ENCODE measurements around the gene CTSL. TPM values are rescaled to one million over a fixed set of nuclear protein-coding genes. Genes with fewer than 3 reads are reported as not detected.

CTSL gene
- total and polyA plus RNA-seq, 2 of the 13 experiments (the other 11 are each of a cell fraction or from before 2014, with no cell fraction given), result 78.1 to 113 TPM

DNA sequence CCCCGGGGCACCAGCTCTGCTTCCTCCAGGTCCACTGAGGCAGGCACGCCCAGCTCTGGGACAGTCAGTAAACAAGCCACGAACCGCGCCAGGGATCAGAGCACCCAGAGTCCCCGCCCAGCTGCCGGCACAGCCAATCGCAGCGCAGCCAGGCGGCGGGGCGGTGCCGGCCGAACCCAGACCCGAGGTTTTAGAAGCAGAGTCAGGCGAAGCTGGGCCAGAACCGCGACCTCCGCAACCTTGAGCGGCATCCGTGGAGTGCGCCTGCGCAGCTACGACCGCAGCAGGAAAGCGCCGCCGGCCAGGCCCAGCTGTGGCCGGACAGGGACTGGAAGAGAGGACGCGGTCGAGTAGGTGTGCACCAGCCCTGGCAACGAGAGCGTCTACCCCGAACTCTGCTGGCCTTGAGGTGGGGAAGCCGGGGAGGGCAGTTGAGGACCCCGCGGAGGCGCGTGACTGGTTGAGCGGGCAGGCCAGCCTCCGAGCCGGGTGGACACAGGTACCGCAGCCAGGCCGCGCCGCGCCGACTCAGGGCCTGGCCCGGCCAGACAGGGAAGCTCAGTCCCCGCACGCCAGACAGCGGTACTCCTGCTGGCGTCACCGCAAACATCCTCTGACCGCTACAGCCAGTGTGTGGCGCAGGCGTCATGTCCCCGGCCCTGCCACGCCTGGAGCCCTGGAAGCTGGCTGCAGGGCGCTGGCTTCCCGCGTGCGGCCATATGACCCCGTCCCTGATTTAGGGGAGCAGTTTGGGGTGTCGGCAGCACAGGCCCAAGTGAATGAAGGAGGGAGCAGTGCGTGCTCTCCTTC lies at the start of gene CTSL (continued):
- TF ChIP-seq, protein P1, sequence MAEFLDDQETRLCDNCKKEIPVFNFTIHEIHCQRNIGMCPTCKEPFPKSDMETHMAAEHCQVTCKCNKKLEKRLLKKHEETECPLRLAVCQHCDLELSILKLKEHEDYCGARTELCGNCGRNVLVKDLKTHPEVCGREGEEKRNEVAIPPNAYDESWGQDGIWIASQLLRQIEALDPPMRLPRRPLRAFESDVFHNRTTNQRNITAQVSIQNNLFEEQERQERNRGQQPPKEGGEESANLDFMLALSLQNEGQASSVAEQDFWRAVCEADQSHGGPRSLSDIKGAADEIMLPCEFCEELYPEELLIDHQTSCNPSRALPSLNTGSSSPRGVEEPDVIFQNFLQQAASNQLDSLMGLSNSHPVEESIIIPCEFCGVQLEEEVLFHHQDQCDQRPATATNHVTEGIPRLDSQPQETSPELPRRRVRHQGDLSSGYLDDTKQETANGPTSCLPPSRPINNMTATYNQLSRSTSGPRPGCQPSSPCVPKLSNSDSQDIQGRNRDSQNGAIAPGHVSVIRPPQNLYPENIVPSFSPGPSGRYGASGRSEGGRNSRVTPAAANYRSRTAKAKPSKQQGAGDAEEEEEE (CRISPR knock-in tag; IDR thresholded peaks at IDR 0.05; ENCODE audit: borderline replicate concordance), result peak; percentile 84; the same call in 1 of the 2 replicates
- TF ChIP-seq ZNF263 (CRISPR knock-in tag; IDR thresholded peaks at IDR 0.05) (peak; percentile 77), TOE1 (CRISPR knock-in tag; IDR thresholded peaks at IDR 0.05) (0 out of 2 replicates have a peak, but pooled peaks have one; percentile 31), ZNF776 (CRISPR knock-in tag; IDR thresholded peaks at IDR 0.05) (no peak), TSC22D2 (CRISPR knock-in tag; IDR thresholded peaks at IDR 0.05; ENCODE audit: borderline replicate concordance) (no peak), DR1 (CRISPR knock-in tag; IDR thresholded peaks at IDR 0.05) (0 out of 2 replicates have a peak, but pooled peaks have one; percentile 59), ZNF138 (CRISPR knock-in tag; IDR thresholded peaks at IDR 0.05; ENCODE audit: low read depth) (0 out of 2 replicates have a peak, but pooled peaks have one; percentile 59), RXRB (CRISPR knock-in tag; IDR thresholded peaks at IDR 0.05; ENCODE audit: borderline replicate concordance) (no peak), POLR2AphosphoS2 (IDR thresholded peaks at IDR 0.05; ENCODE audit: low read depth, low read length) (no peak), SCMH1 (CRISPR knock-in tag; IDR thresholded peaks at IDR 0.05; ENCODE audit: borderline replicate concordance) (no peak), RFXANK (CRISPR knock-in tag; IDR thresholded peaks at IDR 0.05) (no peak), STAT5B (CRISPR knock-in tag; IDR thresholded peaks at IDR 0.05) (no peak)
- TF ChIP-seq, protein P2, sequence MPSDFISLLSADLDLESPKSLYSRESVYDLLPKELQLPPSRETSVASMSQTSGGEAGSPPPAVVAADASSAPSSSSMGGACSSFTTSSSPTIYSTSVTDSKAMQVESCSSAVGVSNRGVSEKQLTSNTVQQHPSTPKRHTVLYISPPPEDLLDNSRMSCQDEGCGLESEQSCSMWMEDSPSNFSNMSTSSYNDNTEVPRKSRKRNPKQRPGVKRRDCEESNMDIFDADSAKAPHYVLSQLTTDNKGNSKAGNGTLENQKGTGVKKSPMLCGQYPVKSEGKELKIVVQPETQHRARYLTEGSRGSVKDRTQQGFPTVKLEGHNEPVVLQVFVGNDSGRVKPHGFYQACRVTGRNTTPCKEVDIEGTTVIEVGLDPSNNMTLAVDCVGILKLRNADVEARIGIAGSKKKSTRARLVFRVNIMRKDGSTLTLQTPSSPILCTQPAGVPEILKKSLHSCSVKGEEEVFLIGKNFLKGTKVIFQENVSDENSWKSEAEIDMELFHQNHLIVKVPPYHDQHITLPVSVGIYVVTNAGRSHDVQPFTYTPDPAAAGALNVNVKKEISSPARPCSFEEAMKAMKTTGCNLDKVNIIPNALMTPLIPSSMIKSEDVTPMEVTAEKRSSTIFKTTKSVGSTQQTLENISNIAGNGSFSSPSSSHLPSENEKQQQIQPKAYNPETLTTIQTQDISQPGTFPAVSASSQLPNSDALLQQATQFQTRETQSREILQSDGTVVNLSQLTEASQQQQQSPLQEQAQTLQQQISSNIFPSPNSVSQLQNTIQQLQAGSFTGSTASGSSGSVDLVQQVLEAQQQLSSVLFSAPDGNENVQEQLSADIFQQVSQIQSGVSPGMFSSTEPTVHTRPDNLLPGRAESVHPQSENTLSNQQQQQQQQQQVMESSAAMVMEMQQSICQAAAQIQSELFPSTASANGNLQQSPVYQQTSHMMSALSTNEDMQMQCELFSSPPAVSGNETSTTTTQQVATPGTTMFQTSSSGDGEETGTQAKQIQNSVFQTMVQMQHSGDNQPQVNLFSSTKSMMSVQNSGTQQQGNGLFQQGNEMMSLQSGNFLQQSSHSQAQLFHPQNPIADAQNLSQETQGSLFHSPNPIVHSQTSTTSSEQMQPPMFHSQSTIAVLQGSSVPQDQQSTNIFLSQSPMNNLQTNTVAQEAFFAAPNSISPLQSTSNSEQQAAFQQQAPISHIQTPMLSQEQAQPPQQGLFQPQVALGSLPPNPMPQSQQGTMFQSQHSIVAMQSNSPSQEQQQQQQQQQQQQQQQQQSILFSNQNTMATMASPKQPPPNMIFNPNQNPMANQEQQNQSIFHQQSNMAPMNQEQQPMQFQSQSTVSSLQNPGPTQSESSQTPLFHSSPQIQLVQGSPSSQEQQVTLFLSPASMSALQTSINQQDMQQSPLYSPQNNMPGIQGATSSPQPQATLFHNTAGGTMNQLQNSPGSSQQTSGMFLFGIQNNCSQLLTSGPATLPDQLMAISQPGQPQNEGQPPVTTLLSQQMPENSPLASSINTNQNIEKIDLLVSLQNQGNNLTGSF (CRISPR knock-in tag; IDR thresholded peaks at IDR 0.05), result no peak; the same call in 1 of the 2 replicates
- TF ChIP-seq, protein P3, sequence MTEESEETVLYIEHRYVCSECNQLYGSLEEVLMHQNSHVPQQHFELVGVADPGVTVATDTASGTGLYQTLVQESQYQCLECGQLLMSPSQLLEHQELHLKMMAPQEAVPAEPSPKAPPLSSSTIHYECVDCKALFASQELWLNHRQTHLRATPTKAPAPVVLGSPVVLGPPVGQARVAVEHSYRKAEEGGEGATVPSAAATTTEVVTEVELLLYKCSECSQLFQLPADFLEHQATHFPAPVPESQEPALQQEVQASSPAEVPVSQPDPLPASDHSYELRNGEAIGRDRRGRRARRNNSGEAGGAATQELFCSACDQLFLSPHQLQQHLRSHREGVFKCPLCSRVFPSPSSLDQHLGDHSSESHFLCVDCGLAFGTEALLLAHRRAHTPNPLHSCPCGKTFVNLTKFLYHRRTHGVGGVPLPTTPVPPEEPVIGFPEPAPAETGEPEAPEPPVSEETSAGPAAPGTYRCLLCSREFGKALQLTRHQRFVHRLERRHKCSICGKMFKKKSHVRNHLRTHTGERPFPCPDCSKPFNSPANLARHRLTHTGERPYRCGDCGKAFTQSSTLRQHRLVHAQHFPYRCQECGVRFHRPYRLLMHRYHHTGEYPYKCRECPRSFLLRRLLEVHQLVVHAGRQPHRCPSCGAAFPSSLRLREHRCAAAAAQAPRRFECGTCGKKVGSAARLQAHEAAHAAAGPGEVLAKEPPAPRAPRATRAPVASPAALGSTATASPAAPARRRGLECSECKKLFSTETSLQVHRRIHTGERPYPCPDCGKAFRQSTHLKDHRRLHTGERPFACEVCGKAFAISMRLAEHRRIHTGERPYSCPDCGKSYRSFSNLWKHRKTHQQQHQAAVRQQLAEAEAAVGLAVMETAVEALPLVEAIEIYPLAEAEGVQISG (CRISPR knock-in tag; IDR thresholded peaks at IDR 0.05), result peak; percentile 57; the same call in 1 of the 2 replicates
- TF ChIP-seq, protein P4, sequence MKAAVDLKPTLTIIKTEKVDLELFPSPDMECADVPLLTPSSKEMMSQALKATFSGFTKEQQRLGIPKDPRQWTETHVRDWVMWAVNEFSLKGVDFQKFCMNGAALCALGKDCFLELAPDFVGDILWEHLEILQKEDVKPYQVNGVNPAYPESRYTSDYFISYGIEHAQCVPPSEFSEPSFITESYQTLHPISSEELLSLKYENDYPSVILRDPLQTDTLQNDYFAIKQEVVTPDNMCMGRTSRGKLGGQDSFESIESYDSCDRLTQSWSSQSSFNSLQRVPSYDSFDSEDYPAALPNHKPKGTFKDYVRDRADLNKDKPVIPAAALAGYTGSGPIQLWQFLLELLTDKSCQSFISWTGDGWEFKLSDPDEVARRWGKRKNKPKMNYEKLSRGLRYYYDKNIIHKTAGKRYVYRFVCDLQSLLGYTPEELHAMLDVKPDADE (CRISPR knock-in tag; IDR thresholded peaks at IDR 0.05), result no peak
